Thoracic aorta (tissue), 2 donors: ENCODE measurements around the gene ST6GALNAC4. TPM values are rescaled to one million over a fixed set of nuclear protein-coding genes. Genes with fewer than 3 reads are reported as not detected.

Experiments used
- ATAC-seq: fragments of 150-250 bp; one replicate; pipeline ENCODE4 v1.8.0; 2017; ENCODE audit warnings: low read depth; ENCODE audit not compliant: insufficient number of reproducible peaks, low FRiP score
- DNase-seq: peaks from one replicate; pipeline ENCODE4 v3.0.0-alpha.2; 2020; ENCODE audit warnings: low spot score
- H3K27ac ChIP-seq, 2 donors: fragments of 200-600 bp; sonication (generic); 1 replicate in 1 of 2; 2 replicates in 1 of 2; pipeline ENCODE4 v1.5.1; 2016; ENCODE audit warnings: mild to moderate bottlenecking in 2 of 2, moderate library complexity in 2 of 2
- H3K27me3 ChIP-seq: fragments of 200-600 bp; sonication (generic); replicated peaks from 2 replicates; pipeline ENCODE4 v1.6.0; 2016; ENCODE audit warnings: mild to moderate bottlenecking; ENCODE audit not compliant: insufficient read depth
- H3K36me3 ChIP-seq: fragments of 200-600 bp; sonication (generic); one replicate; pipeline ENCODE4 v1.5.1; 2016
- H3K4me1 ChIP-seq, 2 donors: fragments of 200-600 bp; sonication (generic); 1 replicate in 1 of 2; 2 replicates in 1 of 2; pipeline versions ENCODE4 v1.5.1 to v1.6.0; 2016; ENCODE audit warnings: low read depth in 2 of 2, mild to moderate bottlenecking in 1 of 2; ENCODE audit not compliant: control insufficient read depth in 1 of 2
- H3K4me3 ChIP-seq: fragments of 200-600 bp; sonication (generic); 2 replicates; pipeline ENCODE4 v1.5.1; 2016; ENCODE audit warnings: mild to moderate bottlenecking
- H3K9me3 ChIP-seq: fragments of 200-600 bp; sonication (generic); 2 replicates; pipeline ENCODE4 v1.5.1; 2016
- CTCF ChIP-seq: fragments of 200-600 bp; sonication (generic); IDR thresholded peaks from one replicate; pipeline ENCODE4 v1.5.1; 2019; ENCODE audit warnings: antibody characterized with exemption
- total RNA-seq, 2 donors: library from RNA; depleted of rRNA; stranded (reverse); fragments of >200 nt; gene quantifications; one replicate each; pipeline versions ENCODE4 v1.1.0 to v1.2.3, GENCODE V29; 2016

ST6GALNAC4 gene
- total RNA-seq, 2 donors from 2014 or later, result 45.0 to 61.2 TPM

GRCh38 chr9:127945338-127945737 lies 28.5 kb upstream of the ST6GALNAC4 start:
- DNase-seq (no peak), ATAC-seq (no peak)
- H3K36me3 ChIP-seq, result peaks cover 26% of the 10 kb centered on the region
- H3K27ac ChIP-seq, result no peak overlapping the region
- no peaks in the 10 kb centered on the region for H3K27me3 ChIP-seq
- H3K4me1 ChIP-seq, result no peaks in the 10 kb centered on the region
- no peak overlapping the region for H3K4me3 ChIP-seq
- no peaks in the 10 kb centered on the region for H3K9me3 ChIP-seq
- TF ChIP-seq CTCF, result no peak

GRCh38 chr9:127944586-127945218 lies 27.9 kb upstream of the ST6GALNAC4 start:
- Histone ChIP-seq H3K27ac (no peak overlapping the region), H3K9me3 (no peaks in the 10 kb centered on the region), H3K4me3 (no peak overlapping the region), H3K27me3 (no peaks in the 10 kb centered on the region), H3K36me3 (peaks cover 26% of the 10 kb centered on the region), H3K4me1 (no peaks in the 10 kb centered on the region)
- DNase-seq (no peak), ATAC-seq (no peak)
- TF ChIP-seq CTCF, result no peak

GRCh38 chr9:127943731-127944144 lies 26.9 kb upstream of the ST6GALNAC4 start:
- ATAC-seq (peak; percentile 49), DNase-seq (peak; percentile 54)
- no peaks in the 10 kb centered on the region for H3K9me3 ChIP-seq
- TF ChIP-seq CTCF, result peak; percentile 92
- peaks cover 26% of the 10 kb centered on the region for H3K36me3 ChIP-seq
- no peak overlapping the region for H3K4me3 ChIP-seq
- H3K27me3 ChIP-seq, result no peaks in the 10 kb centered on the region
- H3K4me1 ChIP-seq, result no peaks in the 10 kb centered on the region
- H3K27ac ChIP-seq, result peak overlapping the region in 1 of 2 donors; percentile 5

- ATAC-seq (no peak), DNase-seq (no peak)
- Histone ChIP-seq H3K4me3 (no peak overlapping the region), H3K36me3 (peaks cover 26% of the 10 kb centered on the region), H3K4me1 (peaks cover 0 to 5% of the 10 kb centered on the region in 2 donors), H3K27me3 (no peaks in the 10 kb centered on the region), H3K9me3 (no peaks in the 10 kb centered on the region), H3K27ac (no peak overlapping the region)
- no peak for TF ChIP-seq CTCF
Measured at GRCh38 chr9:127943011-127943662, 26.3 kb upstream of the ST6GALNAC4 start.

- DNase-seq (no peak), ATAC-seq (no peak)
- peaks cover 26% of the 10 kb centered on the region for H3K36me3 ChIP-seq
- no peaks in the 10 kb centered on the region for H3K27me3 ChIP-seq
- peak; percentile 90 for TF ChIP-seq CTCF
- H3K9me3 ChIP-seq, result no peaks in the 10 kb centered on the region
- no peak overlapping the region for H3K4me3 ChIP-seq
- no peak overlapping the region for H3K27ac ChIP-seq
- H3K4me1 ChIP-seq, result peaks cover 0 to 10% of the 10 kb centered on the region in 2 donors
Measured at GRCh38 chr9:127942216-127943010, 25.6 kb upstream of the ST6GALNAC4 start.
